Rectal smooth muscle tissue (tissue), 1 donor: Measurements from ENCODE around the gene PTPRG.
A peak's percentile ranks its signal among the peaks of the same experiment; 100 is the strongest.

Experiments used
- H3K27ac ChIP-seq: one replicate; pipeline ENCODE4 v1.7.0; 2013; ENCODE audit warnings: low read depth, low read length, inconsistent platforms
- H3K27me3 ChIP-seq: one replicate; pipeline ENCODE4 v1.7.0; 2013; ENCODE audit warnings: low read length; ENCODE audit not compliant: control insufficient read depth, insufficient read depth
- H3K36me3 ChIP-seq: one replicate; pipeline ENCODE4 v1.7.0; 2013; ENCODE audit warnings: low read length; ENCODE audit not compliant: control insufficient read depth, insufficient read depth
- H3K4me1 ChIP-seq: one replicate; pipeline ENCODE4 v1.7.0; 2013; ENCODE audit warnings: low read length; ENCODE audit not compliant: control insufficient read depth, insufficient read depth
- H3K4me3 ChIP-seq: one replicate; pipeline ENCODE4 v1.7.0; 2013; ENCODE audit warnings: low read length
- H3K9ac ChIP-seq: one replicate; pipeline ENCODE4 v1.7.0; 2013; ENCODE audit warnings: low read length

Gene PTPRG

DNA sequence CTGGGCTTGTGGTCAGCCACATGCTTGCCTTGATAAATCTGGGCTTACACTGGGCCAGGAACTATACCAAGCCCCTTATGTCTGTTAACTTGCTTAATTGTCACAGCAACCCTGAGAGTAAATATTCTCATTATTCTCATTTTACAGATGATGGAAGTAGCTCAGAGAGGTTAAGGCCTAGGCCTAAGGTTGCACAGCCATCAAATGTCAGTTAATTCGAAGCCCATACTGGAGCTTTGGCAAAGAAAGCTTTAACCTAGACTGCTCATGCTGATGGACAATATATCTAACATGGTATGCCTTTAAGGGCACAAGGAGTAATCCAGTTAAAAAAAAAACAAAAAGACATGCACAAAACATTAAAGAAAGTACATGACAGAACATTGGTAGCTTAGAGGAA lies 591.9 kb downstream of the PTPRG start:
- Histone ChIP-seq H3K4me3 (no peak overlapping the region), H3K4me1 (no peaks in the 10 kb centered on the region), H3K36me3 (no peaks in the 10 kb centered on the region), H3K9ac (no peak overlapping the region), H3K27ac (no peak overlapping the region), H3K27me3 (no peaks in the 10 kb centered on the region)

DNA sequence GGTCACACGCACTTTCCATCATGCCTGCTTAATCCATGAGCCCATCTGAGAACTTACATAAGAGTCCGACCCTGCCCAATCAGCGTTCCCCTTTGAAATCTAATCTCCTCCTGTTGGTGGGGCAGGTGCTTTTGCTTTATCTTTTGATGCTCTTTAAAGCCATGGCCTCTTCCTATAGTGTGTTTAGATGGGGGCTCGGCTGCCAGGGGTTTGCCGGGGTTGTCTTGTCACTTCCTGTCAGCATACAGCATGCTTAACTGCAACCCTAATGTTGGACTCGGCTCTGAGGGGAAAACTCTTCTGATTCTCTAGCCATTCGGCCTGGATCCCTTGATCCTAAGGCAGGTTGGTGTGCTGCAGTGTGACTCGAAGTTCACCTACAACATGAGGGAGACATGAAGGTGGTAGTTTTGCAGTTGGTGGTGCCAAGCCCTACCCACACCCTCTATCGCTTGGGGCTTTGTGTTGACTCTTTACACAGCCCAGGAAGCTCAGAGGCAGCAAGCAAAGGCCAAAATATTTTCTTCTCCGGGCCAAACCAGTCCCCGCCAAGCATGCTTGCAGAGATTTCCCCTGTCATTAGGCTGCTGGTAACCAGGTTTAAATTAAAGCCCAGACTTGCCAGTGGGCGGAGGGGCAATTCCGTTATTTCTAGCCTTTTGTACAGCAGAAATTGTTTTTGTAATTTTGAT lies 593.2 kb downstream of the PTPRG start:
- Histone ChIP-seq H3K27me3 (no peaks in the 10 kb centered on the region), H3K4me1 (no peaks in the 10 kb centered on the region), H3K9ac (no peak overlapping the region), H3K36me3 (no peaks in the 10 kb centered on the region), H3K27ac (no peak overlapping the region), H3K4me3 (no peak overlapping the region)

DNA sequence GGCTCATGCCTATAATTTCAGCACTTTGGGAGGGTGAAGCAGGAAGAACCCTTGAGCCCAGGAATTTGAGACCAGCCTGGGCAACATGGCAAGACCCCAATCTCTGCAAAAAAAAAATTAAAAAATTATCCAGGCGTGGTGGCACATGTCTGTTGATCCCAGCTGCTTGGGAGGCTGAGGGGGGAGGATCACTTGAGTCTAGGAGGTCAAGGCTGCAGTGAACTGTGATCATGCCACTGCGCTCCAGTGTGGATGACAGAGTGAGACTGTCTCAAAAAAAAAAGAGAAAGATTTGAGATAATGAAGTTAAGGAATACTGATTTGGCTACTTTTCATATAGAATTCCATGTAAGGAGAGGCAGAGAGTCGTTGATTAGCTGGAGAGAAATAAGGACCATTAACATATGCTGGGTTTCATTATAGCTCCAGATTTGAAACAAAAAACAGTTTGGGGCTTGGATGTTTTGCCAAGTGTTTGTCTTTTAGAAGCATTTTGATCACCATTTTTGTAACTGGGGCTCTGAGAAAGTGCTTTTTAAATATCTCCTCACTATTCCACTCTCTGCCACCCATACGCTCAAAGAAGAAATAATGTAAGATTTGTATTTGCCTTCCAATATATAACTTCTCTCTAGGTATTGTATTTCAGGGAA lies 597.8 kb downstream of the PTPRG start:
- no peak overlapping the region for H3K9ac ChIP-seq
- no peak overlapping the region for H3K4me3 ChIP-seq
- no peaks in the 10 kb centered on the region for H3K36me3 ChIP-seq
- no peaks in the 10 kb centered on the region for H3K27me3 ChIP-seq
- H3K4me1 ChIP-seq, result peaks cover 4% of the 10 kb centered on the region
- H3K27ac ChIP-seq, result peak overlapping the region; percentile 35

DNA sequence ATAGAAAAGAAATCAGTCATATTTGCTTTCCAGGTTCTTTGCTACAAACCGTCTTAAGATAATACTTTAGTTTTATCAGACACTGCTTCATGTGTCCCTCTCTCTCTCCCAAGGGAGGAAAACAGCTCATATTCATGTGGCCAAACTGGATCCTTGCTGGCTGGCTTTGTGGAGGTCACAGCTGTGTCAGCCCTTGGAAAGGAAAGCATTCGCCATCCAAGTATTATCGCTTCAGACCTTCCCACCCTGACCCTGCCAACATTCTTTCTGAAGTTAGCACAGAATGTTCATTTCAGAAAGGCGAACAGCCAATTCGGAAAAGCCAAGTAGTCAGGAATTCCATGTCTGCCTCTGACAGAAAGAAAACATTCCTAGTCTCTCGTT lies 598.3 kb downstream of the PTPRG start:
- Histone ChIP-seq H3K27ac (peak overlapping the region; percentile 35), H3K36me3 (no peaks in the 10 kb centered on the region), H3K27me3 (no peaks in the 10 kb centered on the region), H3K4me1 (peaks cover 4% of the 10 kb centered on the region), H3K4me3 (no peak overlapping the region), H3K9ac (no peak overlapping the region)

DNA sequence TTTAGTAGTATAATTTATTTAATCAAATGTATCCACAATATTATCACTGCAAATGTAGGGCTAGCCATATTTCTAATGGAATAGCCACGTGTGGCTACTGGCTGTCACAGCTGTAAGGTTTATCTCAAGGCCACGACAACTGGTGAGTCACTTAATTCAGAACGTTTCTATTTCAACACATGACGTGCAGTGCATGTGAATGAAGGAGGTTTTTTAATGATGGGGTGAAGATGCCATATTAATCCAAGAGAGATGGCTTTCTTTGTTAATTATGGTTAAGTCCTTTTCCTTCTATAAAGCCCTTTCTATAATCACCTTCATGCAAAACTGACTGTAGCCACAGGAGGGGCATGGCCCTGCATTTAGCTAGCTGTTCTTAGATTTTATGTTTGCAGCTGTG lies 600.0 kb downstream of the PTPRG start:
- Histone ChIP-seq H3K27me3 (no peaks in the 10 kb centered on the region), H3K36me3 (no peaks in the 10 kb centered on the region), H3K27ac (no peak overlapping the region), H3K4me1 (peaks cover 4% of the 10 kb centered on the region), H3K4me3 (no peak overlapping the region), H3K9ac (no peak overlapping the region)

DNA sequence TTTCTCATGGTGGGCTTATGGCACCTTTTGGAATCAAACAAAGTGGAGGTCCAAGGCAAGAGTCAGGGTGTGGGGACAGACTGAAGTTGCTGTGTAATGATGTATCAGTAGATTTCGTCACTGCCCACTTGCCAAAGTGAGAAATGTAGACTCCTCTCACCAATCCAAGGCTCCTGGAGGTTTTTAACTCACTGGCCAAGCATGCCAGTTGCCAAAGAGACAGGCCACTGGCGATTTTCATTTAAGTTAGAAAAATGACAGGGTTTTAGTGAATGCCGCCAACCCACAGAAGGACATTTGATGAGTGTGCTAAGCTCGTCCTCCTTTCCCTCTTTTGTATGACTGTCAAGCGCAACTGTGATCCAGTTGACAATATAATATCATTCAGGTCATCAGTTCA lies 602.8 kb downstream of the PTPRG start:
- Histone ChIP-seq H3K4me3 (no peak overlapping the region), H3K36me3 (no peaks in the 10 kb centered on the region), H3K27me3 (no peaks in the 10 kb centered on the region), H3K9ac (no peak overlapping the region), H3K27ac (no peak overlapping the region), H3K4me1 (peaks cover 4% of the 10 kb centered on the region)

DNA sequence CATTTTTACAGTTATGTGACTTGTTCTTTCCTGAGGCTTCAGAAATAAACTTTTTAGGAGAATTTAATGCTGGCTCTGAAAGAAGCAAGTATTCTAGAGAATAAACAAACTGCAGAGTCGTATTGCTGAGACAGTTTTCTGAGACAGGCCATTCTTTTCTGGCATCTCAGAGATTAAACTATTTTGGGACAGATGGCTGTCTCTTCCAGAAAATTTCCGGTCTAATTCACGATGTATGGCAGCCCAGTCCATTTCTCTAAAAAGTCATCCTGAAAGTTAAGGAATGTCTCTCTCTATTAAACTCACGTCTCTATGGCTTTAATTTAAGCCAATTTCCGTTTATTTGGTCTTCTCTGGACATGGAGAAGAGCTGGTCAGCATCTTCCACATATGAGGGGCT lies 603.4 kb downstream of the PTPRG start:
- Histone ChIP-seq H3K27ac (no peak overlapping the region), H3K4me3 (no peak overlapping the region), H3K9ac (no peak overlapping the region), H3K27me3 (no peaks in the 10 kb centered on the region), H3K4me1 (peaks cover 4% of the 10 kb centered on the region), H3K36me3 (no peaks in the 10 kb centered on the region)

DNA sequence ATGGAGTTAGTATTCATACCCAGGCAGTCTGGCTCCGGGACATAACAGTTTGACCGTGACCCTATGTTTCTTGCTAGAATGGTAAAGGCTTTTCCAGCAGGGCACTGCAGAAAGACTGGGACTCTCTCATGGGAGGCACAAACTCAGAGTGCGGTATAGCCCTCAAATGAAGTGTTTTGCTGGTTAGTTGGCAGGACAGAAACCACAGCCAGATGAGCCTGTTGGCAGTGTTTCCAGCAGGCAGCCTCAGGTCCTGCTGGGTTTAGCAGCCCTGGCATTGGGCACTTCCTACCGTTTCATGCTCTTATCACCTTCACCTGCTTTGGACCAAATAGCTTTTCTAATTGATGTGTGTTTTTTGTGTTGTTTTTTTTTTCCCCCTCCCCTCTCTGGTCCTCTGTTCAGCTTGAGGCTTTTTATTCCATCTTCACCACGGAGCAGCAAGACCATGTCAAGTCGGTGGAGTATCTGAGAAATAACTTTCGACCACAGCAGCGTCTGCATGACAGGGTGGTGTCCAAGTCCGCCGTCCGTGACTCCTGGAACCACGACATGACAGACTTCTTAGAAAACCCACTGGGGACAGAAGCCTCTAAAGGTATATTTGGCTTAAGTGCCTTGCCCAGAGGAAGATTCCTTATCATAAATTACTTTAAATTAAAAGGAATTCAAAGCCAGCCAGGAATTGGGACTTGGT lies 606.3 kb downstream of the PTPRG start:
- H3K36me3 ChIP-seq, result no peaks in the 10 kb centered on the region
- H3K27me3 ChIP-seq, result no peaks in the 10 kb centered on the region
- no peak overlapping the region for H3K4me3 ChIP-seq
- no peak overlapping the region for H3K9ac ChIP-seq
- no peaks in the 10 kb centered on the region for H3K4me1 ChIP-seq
- no peak overlapping the region for H3K27ac ChIP-seq

DNA sequence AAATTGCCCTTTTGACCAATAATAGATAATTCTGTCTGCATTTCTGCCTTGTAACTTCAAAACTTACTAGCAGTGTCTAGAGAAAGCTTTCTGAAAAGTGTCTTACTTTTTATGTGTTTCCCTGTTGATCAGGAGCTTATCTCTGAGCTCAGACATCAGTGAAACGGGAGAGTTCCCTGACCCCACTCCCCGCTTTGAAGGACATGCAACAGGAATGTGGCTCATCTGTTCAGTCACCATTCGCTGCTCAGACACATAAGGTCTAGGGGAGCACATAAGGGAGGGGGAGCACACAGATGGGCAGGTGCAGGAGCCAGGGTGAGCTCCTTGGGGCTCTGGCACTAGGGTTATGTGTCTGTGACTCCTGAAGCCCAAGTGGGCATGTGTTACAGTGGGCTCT lies 607.0 kb downstream of the PTPRG start:
- H3K4me1 ChIP-seq, result no peaks in the 10 kb centered on the region
- H3K27ac ChIP-seq, result no peak overlapping the region
- H3K36me3 ChIP-seq, result no peaks in the 10 kb centered on the region
- H3K9ac ChIP-seq, result no peak overlapping the region
- no peak overlapping the region for H3K4me3 ChIP-seq
- H3K27me3 ChIP-seq, result no peaks in the 10 kb centered on the region

DNA sequence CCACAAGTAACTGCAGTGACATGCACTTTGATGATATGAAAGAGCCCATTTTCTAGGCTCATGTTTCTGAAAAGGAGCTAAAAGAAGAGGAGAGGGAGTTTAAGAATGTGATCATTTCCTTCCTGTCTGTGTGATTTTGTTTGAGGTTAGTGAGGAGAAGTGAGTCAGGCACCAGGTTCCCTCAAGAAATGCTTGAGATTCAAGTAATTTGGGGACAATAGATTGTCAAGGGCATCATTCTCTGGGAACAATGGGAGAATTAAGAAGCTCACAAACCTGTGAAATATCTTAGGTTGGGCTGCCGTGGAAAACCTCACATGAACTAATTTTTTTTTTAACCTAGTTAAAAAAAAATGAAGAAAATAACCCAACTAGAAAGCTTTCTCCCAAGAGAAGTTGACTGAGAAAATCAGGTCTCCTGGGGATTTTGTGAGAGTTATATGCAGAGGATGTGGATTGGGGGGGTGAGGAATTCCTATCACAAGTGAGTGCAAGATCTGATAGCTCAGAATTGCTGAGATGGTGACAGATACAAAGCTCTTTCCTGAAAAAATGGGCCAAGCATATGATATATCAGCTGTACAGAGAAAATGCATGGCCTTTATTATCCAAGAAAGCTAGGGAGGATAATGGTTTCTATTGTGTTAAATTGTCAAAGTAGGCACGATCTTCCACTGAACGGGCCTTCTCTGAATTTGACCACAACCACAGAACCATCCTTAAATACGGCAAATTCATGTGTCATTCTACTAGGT lies 608.7 kb downstream of the PTPRG start:
- Histone ChIP-seq H3K36me3 (no peaks in the 10 kb centered on the region), H3K9ac (no peak overlapping the region), H3K4me1 (no peaks in the 10 kb centered on the region), H3K4me3 (no peak overlapping the region), H3K27me3 (no peaks in the 10 kb centered on the region), H3K27ac (no peak overlapping the region)

DNA sequence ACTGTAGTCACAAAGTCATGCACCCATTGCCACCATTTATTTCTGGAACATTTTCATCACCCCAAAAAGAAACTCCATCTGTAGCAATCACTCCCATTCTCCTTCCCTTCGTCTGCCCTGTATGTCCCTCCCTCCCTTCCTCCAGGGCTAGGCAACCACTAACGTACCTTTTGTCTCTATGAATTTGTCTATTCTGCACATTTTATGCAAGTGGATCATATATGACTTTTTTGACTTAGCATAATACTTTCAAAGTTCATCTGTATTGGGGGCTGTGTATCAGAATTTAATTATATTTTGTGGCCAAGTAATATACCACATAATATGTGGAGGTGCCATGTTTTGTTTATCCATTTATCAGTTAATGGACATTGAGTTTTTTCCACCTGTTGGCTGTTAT lies 610.4 kb downstream of the PTPRG start:
- no peak overlapping the region for H3K9ac ChIP-seq
- no peaks in the 10 kb centered on the region for H3K36me3 ChIP-seq
- H3K27me3 ChIP-seq, result no peaks in the 10 kb centered on the region
- H3K4me1 ChIP-seq, result no peaks in the 10 kb centered on the region
- H3K4me3 ChIP-seq, result no peak overlapping the region
- H3K27ac ChIP-seq, result no peak overlapping the region

DNA sequence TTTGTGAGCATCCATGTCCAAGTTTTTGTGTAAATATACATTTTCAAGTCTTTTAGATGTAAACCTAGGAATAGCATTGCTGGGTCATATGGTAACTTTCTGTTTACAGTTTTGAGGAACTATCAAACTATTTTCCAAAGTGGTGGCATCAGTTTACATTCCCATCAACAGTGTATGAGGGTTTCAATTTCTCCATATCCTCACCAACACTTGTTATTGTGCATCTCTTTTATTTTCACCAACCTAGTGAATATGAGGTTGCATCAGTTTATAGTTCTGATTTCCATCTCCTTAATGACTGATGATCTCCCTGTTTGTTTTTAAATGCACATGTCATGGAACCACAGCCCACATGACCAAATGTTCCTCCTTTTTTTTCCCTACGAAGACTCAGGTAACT lies 610.8 kb downstream of the PTPRG start:
- H3K4me1 ChIP-seq, result no peaks in the 10 kb centered on the region
- H3K4me3 ChIP-seq, result no peak overlapping the region
- no peak overlapping the region for H3K27ac ChIP-seq
- H3K9ac ChIP-seq, result no peak overlapping the region
- no peaks in the 10 kb centered on the region for H3K36me3 ChIP-seq
- no peaks in the 10 kb centered on the region for H3K27me3 ChIP-seq
